ENCODE measurements around the gene EXOC1.

The EXOC1 gene

DNA sequence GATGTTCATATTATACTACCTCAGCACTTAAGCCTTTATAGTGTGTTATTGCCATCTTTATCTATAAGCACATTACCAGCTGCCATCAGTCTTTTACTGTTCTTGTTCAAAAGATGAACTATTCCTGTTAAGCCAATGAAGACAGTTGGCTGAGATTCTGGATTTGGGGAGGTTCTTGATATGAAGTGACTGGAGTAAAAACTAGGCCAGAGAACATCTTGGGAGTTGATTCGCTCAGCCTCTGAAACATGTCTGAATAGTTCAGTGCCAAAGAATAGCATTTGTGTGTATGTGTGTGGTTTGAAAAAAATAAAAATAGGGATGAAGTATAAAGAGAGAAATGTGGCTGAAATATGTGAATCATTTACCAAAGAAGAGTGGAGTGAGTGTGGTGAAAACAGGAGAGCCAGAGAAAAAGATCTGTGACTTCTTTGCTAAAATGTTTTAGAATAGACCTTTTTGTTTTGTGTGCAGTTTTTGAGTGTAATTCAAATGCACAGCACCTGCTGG, 15.2 kb downstream of the EXOC1 start:
- Histone ChIP-seq H3K4me2 (ENCODE audit: low read length) (no peak overlapping the region), H4K20me1 (ENCODE audit: control insufficient read depth, insufficient read depth, low read depth, low read length) (no peaks in the 10 kb centered on the region), H3F3A (ENCODE audit: control insufficient read depth, insufficient read depth) (0 out of 2 replicates have a peak, but pooled peaks cover 3% of the 10 kb centered on the region), H3K4me3 (ENCODE audit: low read length) (no peak overlapping the region), H3K9me2 (replicated peaks; ENCODE audit: control insufficient read depth, low read length) (no peaks in the 10 kb centered on the region), H3K9me3 (ENCODE audit: control insufficient read depth, insufficient read depth, low read length) (no peaks in the 10 kb centered on the region), H3K36me3 (ENCODE audit: control insufficient read depth, low read length) (peaks cover 67% of the 10 kb centered on the region), H3K27me3 (ENCODE audit: control insufficient read depth, low read length) (no peaks in the 10 kb centered on the region), H3K4me1 (ENCODE audit: control insufficient read depth, low read length) (peaks cover 26% of the 10 kb centered on the region), H3K79me2 (ENCODE audit: control insufficient read depth, low read length) (0 out of 2 replicates have a peak, but pooled peaks cover 2% of the 10 kb centered on the region), H3K27ac (ENCODE audit: low read depth, low read length) (no peak overlapping the region)
- no peak for TF ChIP-seq EZH2phosphoT487 (IDR thresholded peaks at IDR 0.05; ENCODE audit: borderline replicate concordance, low read length)
- TF ChIP-seq CTCF (IDR thresholded peaks at IDR 0.05; ENCODE audit: low read depth, low read length, poor library complexity, severe bottlenecking) = no peak

- Histone ChIP-seq H3F3A (ENCODE audit: control insufficient read depth, insufficient read depth) (no peaks in the 10 kb centered on the region), H3K9me2 (replicated peaks; ENCODE audit: control insufficient read depth, low read length) (no peaks in the 10 kb centered on the region), H3K4me3 (ENCODE audit: low read length) (no peak overlapping the region), H3K4me2 (ENCODE audit: low read length) (no peak overlapping the region), H3K36me3 (ENCODE audit: control insufficient read depth, low read length) (peaks cover 64% of the 10 kb centered on the region), H3K27ac (ENCODE audit: low read depth, low read length) (no peak overlapping the region), H4K20me1 (ENCODE audit: control insufficient read depth, insufficient read depth, low read depth, low read length) (no peaks in the 10 kb centered on the region), H3K4me1 (ENCODE audit: control insufficient read depth, low read length) (peaks cover 19% of the 10 kb centered on the region), H3K9me3 (ENCODE audit: control insufficient read depth, insufficient read depth, low read length) (no peaks in the 10 kb centered on the region), H3K79me2 (ENCODE audit: control insufficient read depth, low read length) (0 out of 2 replicates have a peak, but pooled peaks cover 2% of the 10 kb centered on the region), H3K27me3 (ENCODE audit: control insufficient read depth, low read length) (no peaks in the 10 kb centered on the region)
- TF ChIP-seq CTCF (IDR thresholded peaks at IDR 0.05; ENCODE audit: low read depth, low read length, poor library complexity, severe bottlenecking) (no peak), EZH2phosphoT487 (IDR thresholded peaks at IDR 0.05; ENCODE audit: borderline replicate concordance, low read length) (no peak)
Observed at GRCh38 chr4:55871299-55871800, 17.9 kb downstream of the EXOC1 start.

DNA sequence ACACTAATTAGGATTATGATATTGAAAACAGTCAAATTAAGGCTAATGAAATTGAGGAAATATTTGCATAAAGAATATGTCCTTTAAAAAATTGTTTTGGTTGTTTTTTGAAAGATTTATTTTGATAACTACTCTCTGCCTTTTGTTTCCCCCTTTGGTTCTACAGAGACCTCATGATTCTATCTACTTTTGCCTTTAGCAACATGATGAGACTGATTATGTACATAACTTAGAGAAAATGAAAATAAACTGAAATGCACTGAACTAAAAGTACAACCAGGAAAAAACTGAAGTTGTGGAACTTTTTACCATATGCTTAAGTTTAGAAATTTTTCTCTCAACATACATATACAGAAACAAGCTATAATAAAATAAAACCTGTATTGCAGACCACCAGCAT, 21.4 kb downstream of the EXOC1 start:
- Histone ChIP-seq H3K9me2 (replicated peaks; ENCODE audit: control insufficient read depth, low read length) (no peaks in the 10 kb centered on the region), H3K4me2 (ENCODE audit: low read length) (no peak overlapping the region), H3K27me3 (ENCODE audit: control insufficient read depth, low read length) (no peaks in the 10 kb centered on the region), H3K9me3 (ENCODE audit: control insufficient read depth, insufficient read depth, low read length) (no peaks in the 10 kb centered on the region), H3K4me1 (ENCODE audit: control insufficient read depth, low read length) (peaks cover 22% of the 10 kb centered on the region), H3K27ac (ENCODE audit: low read depth, low read length) (no peak overlapping the region), H3F3A (ENCODE audit: control insufficient read depth, insufficient read depth) (no peaks in the 10 kb centered on the region), H3K36me3 (ENCODE audit: control insufficient read depth, low read length) (peaks cover 72% of the 10 kb centered on the region), H3K4me3 (ENCODE audit: low read length) (no peak overlapping the region), H4K20me1 (ENCODE audit: control insufficient read depth, insufficient read depth, low read depth, low read length) (no peaks in the 10 kb centered on the region), H3K79me2 (ENCODE audit: control insufficient read depth, low read length) (no peaks in the 10 kb centered on the region)
- no peak for TF ChIP-seq CTCF (IDR thresholded peaks at IDR 0.05; ENCODE audit: low read depth, low read length, poor library complexity, severe bottlenecking)
- TF ChIP-seq EZH2phosphoT487 (IDR thresholded peaks at IDR 0.05; ENCODE audit: borderline replicate concordance, low read length) = no peak
